ENCODE data around the gene MRPL48.
A peak's percentile ranks its signal among the peaks of the same experiment; 100 is the strongest.
"Not testable (repeated sequence)": the region's sequence is repeated elsewhere in the genome, so short reads cannot be mapped to it uniquely, and the experiment has no call there.

The MRPL48 gene

DNA sequence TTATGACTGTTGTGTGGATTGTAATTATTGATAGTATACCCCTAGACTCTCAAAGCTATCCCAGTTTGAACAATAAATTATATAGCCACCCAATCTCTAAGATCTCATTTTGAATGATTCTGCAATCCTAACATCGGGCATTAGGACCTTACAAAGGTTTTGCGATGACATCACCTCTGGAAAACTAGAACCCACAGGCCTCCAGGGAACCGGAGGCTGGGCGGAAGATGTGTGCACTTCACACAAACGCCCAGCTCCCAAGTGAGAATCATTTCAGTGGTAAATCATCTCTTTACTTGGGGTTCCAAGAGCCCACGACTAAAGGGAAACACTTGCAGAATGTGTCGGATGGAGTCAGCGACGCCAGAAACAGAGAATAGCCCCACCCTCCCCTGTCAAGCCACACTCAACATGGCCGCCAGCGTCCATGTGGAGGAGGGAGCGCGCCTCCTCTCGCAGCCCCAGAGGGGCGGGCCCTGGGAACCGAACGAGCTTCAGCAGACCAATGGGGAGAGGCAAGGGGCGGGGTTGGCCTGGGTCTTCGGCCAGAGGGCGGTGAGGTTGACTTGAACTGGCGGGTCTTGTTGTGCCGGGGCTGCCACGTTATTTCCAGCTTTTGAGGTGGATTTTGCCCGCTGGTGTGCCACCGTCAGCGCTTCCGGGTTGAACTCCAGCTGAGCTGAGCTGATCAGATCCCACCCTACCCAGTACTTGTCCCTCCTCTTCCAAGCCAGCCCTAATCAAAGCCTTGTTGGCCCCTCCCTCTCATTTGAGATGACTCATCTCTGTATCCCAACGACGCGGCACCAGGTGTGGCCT is 8.4 kb upstream of the MRPL48 start:
- FAIRE-seq, result peak; percentile 89

DNA sequence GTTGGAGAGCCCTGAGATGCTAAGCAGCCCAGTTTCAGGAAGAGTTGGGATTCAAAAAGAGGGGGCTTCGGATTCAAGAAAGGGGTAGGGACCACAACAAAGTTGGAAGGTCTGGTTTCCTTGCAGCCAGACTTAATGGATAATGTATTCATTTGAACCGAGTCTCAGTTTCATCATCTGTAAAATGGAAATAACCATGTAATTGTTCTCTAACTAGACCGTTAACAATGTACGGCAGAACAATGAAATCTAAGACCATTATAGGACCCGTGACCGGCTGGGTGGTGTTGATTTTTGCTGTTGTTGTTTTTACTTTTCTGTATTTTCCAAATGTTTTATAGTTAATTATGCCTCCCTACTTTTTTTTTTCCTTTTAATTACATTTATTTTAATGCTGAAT is 6.4 kb upstream of the MRPL48 start:
- FAIRE-seq, result no peak

DNA sequence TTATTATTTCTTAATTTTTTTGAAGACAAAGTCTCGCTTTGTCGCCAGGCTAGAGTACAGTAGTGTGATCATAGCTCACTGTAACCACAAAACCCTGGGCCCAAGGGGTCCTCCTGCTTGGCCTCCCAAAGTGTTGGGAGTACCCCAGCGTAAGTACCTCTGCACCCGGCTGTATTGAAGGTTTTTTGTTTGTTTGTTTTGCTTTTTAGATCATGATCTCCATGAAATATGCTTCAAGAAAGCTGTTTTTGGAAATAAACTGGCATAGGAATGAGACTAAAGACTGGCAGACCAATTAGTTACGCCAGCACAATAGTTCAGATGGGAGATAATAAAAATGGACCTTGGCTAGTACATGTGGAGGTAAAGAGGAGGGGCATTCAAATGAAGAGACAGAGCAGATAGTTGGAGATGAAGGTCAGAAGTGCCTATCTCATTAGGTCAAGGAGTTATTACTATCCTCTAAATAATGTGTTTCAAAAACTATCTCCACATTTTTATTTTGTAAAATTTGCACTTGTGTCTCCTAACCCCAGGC is 4.1 kb upstream of the MRPL48 start:
- FAIRE-seq, result no peak

DNA sequence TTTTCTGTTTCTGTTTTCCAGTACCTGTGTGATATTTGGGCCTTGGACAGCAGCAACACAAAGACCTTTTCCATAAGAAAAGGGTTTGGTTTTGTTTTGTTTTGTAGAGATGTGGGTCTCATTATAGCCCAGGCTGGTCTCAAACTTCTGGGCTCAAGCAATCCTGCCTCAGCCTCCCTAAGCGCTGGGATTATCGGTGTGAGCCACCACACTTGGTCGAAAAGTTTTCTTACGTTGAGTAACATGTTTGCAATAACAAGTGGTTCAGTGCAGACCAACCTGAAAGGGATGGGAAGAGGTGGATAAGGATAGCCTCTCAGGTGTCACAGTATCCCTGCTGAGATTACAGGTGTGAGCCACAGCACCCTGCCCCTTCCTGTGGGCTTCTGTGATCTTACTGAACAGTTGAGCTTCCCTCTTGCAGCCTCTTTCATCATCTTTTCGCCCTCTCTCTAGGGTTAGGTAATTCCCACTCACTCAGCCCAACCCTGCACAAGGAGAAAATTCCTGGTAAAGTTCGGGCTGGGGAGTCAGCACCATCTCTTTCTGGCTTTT is 3.5 kb upstream of the MRPL48 start:
- FAIRE-seq, result no peak

DNA sequence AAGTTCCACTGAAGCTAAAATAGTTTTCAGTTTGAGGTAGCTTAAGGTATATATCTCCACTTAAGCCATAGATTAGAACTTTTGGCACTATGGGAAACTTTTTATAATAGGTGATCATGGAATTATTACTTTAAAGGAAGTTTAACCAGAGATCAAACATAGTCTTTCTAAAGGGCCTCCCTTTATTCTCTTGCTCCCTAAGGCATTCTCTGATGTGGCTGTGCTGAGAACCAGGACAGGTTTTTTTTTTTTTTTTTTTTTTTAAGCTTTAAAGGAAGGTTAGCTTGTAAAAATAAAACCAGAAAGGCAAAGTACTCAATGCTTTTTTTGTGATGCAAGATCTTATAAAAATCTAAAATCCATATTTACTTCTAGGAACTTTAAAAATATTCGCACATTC is 2.9 kb upstream of the MRPL48 start:
- FAIRE-seq, result no peak

DNA sequence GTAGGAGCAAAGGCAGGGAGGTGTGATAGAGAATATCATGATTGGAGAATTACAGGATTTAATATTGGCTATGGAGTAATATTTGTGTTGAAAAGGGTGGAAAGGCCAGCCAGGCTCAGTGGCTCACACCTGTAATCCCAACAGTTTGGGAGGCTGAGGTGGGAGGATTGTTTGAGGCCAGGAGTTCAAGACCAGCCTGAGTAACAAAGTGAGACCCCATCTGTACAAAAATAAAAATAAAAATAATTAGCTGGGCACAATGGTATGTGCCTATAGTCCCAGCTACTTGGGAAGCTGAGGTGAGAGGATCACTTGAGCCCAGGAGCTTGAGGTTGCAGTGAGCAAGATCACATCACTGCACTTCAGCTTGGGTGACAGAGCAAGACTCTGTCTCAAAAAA is 2.2 kb upstream of the MRPL48 start:
- not testable (repeated sequence) for FAIRE-seq

DNA sequence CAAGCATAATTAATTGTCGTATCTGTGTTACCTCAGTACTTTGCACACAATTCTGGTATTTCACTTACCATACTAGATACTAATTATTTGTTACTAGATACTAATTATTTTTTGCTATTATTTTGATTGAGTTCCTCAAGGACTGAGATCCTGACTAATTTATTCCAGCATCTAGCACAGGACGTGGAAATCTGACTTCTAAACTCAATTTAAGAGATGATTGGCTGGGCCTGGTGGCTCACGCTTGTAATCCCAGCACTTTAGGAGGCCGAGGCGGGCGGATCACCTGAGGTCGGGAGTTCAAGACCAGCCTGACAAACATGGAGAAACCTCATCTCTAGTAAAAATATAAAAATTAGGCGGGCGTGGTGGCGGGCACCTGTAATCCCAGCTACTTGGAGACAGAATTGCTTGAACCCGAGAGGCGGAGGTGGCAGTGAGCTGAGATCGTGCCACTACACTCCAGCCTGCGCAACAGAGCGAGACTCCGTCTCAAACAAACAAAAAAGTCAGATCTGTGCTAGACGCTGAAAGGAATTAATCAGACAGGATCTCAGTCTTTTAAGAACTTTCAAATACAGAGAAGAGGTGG is 527 bp upstream of the MRPL48 start:
- FAIRE-seq, result no peak

DNA sequence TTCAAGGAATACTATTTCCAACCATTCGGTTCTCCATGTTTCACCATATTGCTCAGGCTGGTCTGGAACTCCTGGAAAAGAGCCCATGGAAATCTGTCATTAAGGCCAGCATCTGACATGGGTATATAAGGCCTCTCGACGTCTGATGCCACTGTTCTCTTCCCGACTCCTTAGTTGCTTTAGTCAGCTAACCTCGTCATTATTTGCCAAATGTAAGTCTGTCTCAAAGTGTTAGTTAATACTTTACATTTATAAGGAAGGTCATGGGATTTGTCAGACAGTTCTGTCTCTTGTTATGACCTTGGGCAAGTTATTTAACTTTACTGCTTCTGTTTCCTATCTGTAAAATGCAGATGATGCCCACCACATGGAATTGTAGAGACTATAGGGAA is 1.6 kb downstream of the MRPL48 start:
- FAIRE-seq, result no peak

DNA sequence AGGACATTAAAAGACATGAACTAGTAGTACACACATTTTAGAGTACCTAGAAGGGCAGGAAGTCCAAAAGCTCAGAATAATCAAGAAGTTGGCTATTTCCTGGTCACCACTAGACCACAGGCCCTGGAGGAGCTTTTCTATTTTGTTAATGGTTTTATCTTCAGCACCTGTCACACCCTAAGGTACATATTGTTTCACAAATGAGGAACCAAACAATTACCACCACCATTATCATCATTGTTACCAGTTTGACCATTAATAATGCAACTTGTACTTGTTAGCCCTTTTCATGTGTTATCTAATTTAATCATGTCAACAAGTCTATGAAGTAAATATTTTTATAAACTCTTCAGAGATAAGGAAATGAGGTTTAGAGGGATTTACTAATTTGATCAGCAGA is 4.9 kb downstream of the MRPL48 start:
- FAIRE-seq, result no peak

DNA sequence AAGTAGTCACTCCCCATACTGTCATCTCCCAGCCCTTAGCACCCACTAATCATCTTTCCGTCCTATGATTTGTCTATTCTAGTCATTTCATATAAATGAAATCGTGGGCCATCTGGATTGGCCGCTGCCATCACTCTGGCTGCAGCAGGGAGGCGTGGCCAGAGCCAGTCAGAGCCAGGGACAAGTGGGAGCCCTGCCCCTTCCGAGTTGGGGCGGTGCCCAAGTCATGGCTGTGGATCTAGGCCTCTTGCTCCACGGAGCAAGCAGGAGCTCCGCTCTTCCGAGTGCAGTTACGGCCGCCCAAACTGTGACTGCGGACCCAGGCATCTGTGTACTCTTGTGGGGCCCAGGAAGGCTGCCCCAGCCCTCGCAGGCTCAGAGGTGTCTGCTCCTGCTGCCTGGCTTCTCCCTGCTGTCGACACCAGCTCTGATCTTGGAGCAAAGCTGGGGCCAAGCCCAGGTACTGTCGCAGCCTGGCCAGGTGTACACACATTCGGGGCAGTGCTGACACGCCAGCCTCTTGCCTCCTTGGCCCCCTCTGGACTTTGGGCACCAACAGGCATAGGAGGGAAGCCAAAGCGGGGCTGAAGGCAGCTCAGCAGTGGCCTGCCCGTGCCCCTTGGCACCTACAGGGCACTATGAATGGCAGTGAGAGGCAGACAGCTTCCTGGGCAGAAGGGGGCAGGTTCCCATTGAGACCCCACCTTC is 8.4 kb downstream of the MRPL48 start:
- FAIRE-seq, result no peak

DNA sequence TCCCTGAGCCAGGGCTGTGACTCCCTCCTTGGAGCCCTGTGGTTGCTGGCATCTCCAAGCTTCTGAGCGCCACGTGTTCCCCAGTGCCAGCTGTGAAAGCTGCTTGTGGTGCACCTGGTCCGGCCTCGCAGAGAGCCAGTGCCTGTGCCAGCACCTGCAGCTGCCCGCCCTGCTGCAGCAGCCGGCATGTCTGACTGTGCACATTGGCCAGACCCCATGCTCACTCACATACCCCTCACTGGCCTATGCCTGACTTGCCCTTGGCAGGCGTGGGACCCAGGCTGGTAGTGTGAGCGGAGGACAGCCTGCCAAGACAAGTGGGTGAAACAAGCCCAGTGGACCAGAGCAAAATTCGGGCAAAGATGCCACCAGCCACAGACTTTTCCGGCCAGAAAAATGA is 9.8 kb downstream of the MRPL48 start:
- no peak for FAIRE-seq

DNA sequence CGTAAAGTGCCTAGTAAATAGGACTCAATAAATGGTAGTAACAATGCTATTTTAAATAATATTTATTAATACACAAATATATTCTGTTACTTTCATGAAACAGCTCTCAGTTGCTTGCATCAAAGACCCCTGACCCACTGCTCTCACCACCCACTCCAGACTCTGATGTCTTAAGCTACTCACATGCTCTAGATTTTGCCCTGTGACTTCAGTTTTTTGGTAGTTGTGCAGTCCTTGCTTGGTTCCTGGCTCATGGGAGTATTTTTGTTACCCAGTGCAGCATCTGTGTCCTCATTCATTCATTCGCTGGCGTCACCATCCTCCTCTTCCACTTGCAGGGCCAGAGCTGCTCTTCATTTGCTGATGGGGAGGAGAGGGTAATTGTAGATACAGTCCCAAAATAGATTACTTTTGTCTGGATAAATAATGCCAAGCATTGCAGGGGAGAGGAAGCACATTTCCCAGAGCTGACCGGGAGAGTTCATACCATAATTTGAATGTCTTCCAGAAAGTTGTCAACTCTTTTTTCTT is 12.7 kb downstream of the MRPL48 start:
- no peak for FAIRE-seq

DNA sequence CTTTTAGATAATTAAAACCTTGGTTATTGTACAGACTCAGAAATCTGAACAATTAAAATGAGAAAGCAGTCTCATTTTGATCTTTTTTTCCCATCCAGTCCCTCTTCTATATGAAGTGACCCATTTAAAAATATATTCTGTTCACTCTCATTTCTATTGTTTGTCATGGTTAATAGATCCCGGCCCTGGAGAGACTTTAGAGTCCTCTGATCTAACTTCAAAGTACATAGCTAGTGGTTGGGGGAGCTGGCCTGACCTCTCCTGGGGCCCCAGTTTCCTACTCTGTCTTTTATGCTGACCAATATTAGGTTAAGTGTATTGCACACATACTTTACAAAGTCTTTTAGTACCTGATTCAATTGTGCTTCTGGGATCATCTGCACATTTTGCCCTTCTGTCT is 13.5 kb downstream of the MRPL48 start:
- FAIRE-seq, result no peak

DNA sequence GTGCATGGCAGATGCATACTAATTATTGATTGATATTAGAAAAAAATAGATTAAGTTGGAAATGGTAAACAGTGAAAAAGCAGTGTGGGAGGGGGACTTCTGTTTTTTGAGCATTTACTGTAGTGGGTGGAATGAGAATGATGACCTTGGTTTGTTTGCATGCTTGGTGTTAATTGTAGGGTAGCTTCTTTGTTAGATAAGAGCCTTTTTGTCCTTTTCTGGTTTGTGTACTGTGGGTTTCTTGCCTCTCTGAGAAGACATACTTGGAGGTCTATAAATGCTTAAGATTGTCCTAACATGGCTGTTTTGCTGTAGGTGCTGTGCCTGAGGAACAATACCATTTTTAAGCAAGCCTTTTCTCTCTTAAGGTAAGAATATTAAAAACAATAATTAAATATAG is 17.0 kb downstream of the MRPL48 start:
- FAIRE-seq, result no peak

DNA sequence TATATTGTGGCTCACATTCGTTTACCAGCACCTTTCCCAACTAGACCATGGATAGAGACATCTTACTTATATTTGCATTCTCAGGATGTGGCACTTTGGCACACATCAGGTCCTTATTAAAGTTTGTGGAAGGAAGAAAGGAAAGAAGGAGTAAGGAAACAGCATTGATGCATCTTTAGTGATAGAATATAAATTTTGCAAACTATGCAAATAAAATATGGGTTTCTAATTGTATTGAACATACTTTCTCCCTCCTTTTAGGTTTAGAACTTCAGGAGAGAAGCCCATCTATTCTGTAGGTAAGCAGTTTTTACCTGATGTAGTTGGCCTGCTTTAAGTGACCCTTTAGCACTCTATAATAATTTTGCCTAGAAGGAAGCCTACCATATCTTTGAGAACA is 20.4 kb downstream of the MRPL48 start:
- FAIRE-seq, result no peak

DNA sequence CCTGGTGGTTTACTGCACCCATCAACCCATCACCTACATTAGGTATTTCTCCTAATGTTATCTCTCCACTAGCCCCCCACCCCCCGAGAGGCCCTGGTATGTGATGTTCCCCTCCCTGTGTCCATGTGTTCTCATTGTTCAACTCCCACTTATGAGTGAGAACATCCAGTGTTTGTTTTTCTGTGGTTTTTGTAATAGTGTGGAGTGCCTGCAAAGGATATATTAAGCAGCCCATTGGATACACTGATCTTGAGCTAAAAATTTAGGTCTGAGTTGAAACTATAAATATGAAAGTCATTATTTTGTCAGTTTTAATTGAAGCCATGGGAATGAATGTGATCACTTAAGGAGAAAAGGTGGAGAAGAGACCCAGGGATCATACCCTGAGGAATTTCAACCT is 23.0 kb downstream of the MRPL48 start:
- no peak for FAIRE-seq

DNA sequence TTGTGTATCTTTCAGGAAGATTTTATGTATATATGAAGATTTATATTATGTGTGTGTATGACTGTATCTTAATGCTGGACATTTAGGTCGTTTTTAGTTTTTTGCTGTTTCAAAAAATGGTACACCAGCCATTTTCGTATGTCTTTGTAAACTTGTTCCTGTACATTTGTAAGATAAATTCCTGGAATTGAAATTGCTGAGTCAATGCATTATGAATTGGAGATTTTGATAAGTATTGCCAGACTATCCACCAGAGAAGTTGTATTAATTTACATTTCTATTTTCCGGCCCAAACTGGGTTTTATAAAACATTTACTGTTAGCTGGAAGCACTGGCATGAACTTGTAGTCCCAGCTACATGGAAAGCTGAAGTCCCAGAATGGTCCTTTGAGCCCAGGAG is 24.6 kb downstream of the MRPL48 start:
- no peak for FAIRE-seq

DNA sequence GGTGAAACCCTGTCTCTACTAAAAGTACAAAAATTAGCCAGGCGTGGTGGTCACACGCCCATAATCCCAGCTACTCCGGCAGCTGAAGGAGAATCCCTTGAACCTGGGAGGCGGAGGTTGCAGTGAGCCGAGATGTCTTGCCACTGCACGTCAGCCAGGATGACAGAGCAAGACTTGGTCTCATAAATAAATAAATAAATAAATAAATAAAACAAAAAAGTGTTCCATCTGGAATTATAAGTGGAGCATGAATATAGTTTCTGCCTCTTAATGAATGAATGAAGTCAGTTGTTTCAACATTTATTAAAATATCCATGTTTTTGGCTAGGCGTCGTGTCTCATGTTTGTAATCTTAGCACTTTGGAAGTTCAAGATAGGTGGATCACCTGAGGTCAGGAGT is 27.1 kb downstream of the MRPL48 start:
- FAIRE-seq, result no peak

DNA sequence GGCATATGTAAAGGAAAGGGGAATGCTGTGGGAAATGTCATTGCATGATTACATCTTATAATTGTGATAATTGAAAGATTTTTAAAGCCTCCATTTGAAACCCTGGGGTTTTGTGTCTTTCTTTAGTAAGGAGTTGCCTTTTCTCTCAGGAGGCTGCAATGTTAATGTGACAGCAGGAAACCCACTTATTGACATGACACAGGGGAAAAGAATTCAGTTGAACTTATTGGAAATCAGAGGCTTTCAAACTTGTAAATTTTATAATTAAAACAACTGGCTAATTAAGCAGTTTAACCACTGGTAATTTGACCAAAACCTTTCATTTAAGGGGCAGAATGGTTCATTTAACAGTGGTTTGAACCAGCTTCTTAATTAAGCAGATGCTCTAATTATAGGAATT is 31.2 kb downstream of the MRPL48 start:
- FAIRE-seq, result no peak

DNA sequence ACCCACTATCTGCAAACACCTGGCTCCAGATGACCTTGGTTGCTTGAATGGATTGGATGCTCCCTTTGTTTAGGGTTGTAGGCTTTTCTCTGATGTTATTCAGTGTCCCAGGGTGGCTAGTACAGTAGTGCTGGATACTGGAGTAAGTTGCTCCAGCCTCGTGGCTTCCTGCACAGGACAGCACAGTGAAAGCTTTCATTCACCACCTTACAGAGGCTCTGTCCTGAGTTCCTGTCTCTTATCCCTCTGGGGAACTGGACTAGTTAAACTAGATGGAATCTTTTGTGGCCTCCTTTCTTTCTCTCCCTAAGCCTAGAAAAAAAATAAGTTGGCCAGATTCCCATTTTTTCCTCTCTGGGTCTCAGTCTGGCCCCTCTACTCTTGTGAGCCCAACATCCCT is 42.6 kb downstream of the MRPL48 start:
- FAIRE-seq, result no peak

DNA sequence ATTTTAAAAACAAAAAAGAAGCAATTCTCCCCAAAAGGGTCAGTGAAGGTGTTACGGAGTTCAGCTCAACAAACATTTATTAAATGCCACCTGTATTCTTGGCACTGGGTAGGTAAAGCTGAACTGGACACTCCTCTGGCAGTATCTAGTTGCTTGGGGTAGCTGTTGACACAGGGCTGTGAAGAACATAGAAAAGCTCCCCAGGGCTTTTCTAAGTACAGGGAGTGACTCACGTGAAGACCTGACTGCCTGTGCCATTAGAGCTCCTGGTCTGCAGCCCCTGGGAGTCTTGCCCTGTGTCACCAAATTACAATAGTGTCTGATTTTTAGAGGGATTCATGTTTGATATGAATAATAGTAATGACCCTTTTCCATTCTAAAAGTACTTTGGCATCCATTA is 45.4 kb downstream of the MRPL48 start:
- FAIRE-seq, result no peak

DNA sequence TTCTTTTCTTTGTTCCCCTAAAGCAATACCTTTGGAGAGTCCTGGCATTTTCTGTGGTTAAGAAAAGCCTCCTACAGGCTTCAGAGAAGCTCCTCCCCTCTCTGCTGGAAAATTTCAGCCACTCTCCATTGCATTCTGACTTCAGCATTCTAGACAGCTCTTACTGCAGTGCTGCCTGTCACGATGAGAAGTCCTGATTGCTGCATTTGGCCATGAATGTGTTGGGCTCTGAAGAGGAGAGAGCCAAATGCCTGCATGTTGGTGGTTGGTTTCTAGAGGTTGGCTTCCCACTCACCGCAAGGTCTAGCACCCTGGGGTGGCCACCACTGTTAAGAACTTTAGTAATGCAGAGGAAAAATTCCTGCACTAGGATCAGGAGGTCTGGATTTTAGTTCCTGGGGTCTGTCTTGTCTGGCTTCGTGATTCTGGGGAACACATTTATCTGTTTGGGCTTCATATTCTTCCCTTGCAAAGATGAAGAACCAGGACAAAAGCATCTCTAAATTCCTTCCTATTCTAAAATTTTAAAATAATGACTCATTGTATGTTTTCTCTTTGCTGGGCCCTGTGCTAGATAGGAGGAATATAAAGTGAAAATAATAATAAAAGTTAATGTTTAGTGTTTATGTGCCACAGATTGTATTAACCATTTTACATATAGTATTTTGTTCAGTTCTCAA is 50.9 kb downstream of the MRPL48 start:
- FAIRE-seq, result no peak

DNA sequence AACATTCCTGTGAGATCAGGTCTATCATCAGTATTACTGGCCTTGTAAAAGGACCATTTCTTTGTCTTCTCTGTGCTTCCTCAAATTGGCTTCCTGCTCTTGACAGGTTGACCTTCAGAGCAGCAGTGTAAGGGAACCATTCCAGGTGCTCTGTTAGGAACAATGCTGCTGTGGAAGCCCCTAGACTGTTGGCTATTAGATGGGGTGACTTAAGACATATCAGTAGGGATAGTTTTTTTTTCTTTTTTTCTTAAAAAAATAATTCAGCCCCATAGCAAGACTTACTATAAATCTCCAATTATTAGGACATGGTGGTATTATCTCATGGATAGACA is 51.4 kb downstream of the MRPL48 start:
- FAIRE-seq, result no peak
